ENCODE results near the gene WFDC1.

DNA sequence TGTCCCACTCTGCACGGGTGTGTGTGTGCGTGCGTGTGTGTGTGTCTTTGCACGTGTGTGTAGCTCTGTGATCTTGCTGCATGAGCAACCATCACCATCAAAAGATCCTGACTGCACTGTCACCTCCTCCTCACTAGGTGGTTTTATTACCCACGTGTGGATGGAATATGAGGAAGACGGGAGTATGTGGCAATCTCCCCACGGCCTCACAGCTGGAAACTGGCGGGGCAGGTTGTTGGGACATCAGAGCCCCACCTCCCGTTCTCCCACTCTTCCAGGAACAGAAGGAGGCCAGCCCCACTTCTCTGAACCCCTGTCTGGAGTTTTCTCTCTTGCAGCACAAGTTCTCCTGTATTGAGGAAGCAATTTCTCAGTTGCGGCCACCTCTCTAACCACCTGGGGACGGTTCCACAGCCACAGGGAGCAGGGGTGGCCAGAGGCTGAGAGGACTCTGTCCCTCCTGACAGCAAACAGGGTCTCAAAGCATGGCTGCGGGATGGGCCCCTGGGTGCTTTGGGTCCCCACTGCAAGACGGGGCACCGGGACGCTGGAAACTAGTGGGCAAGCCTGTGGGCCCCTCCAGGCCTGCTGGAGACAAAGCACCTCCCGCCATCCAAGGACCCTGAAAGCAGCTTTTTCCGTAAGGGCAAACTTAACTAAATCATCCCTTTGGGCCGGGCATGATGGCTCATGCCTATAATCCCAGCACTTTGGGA, 45.8 kb downstream of the WFDC1 start:
- TF ChIP-seq, protein P1, sequence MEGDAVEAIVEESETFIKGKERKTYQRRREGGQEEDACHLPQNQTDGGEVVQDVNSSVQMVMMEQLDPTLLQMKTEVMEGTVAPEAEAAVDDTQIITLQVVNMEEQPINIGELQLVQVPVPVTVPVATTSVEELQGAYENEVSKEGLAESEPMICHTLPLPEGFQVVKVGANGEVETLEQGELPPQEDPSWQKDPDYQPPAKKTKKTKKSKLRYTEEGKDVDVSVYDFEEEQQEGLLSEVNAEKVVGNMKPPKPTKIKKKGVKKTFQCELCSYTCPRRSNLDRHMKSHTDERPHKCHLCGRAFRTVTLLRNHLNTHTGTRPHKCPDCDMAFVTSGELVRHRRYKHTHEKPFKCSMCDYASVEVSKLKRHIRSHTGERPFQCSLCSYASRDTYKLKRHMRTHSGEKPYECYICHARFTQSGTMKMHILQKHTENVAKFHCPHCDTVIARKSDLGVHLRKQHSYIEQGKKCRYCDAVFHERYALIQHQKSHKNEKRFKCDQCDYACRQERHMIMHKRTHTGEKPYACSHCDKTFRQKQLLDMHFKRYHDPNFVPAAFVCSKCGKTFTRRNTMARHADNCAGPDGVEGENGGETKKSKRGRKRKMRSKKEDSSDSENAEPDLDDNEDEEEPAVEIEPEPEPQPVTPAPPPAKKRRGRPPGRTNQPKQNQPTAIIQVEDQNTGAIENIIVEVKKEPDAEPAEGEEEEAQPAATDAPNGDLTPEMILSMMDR (IDR thresholded peaks at IDR 0.05), result peak in 2 of 3 donors; percentile 37 to 46
- no peak for TF ChIP-seq POLR2A (IDR thresholded peaks at IDR 0.05)
